Ishikawa (cell line): ENCODE results near the gene TOPAZ1.

Experiments
- CEBPB ChIP-seq: IDR thresholded peaks from 2 replicates; pipeline ENCODE4 v1.6.1; 2012
- CREB1 ChIP-seq: IDR thresholded peaks from 2 replicates; pipeline ENCODE4 v1.6.1; 2012; ENCODE audit warnings: low read depth
- EGR1 ChIP-seq: IDR thresholded peaks from 2 replicates; pipeline ENCODE4 v1.6.1; 2012
- EP300 ChIP-seq: IDR thresholded peaks from 2 replicates; pipeline ENCODE4 v1.6.1; 2012; ENCODE audit warnings: borderline replicate concordance
- FOXM1 ChIP-seq: IDR thresholded peaks from 2 replicates; pipeline ENCODE4 v1.6.1; 2012; ENCODE audit warnings: low read depth, borderline replicate concordance
- MAX ChIP-seq: IDR thresholded peaks from 2 replicates; pipeline ENCODE4 v1.6.1; 2012
- NFIC ChIP-seq: IDR thresholded peaks from 2 replicates; pipeline ENCODE4 v1.6.1; 2012
- RAD21 ChIP-seq: IDR thresholded peaks from 2 replicates; pipeline ENCODE4 v1.6.1; 2012; ENCODE audit warnings: low read depth
- REST ChIP-seq: IDR thresholded peaks from 2 replicates; pipeline ENCODE4 v1.6.1; 2012; ENCODE audit warnings: low read depth, mild to moderate bottlenecking
- TAF1 ChIP-seq: IDR thresholded peaks from 2 replicates; pipeline ENCODE4 v1.6.1; 2012; ENCODE audit warnings: low read depth, mild to moderate bottlenecking
- TCF12 ChIP-seq: IDR thresholded peaks from 2 replicates; pipeline ENCODE4 v1.6.1; 2012; ENCODE audit warnings: low read depth
- TEAD4 ChIP-seq: IDR thresholded peaks from 2 replicates; pipeline ENCODE4 v1.6.1; 2012
- USF1 ChIP-seq: IDR thresholded peaks from 2 replicates; pipeline ENCODE4 v1.6.1; 2012
- YY1 ChIP-seq: IDR thresholded peaks from 2 replicates; pipeline ENCODE4 v1.6.1; 2012; ENCODE audit warnings: low read depth

GRCh38 chr3:44234648-44235268, 6.9 kb upstream of the TOPAZ1 start:
- no peak for TF ChIP-seq TAF1
- TF ChIP-seq YY1, result no peak
- TF ChIP-seq REST, result no peak
- no peak for TF ChIP-seq RAD21
- TF ChIP-seq MAX, result no peak
- TF ChIP-seq CREB1, result no peak
- no peak for TF ChIP-seq NFIC
- TF ChIP-seq CEBPB, result no peak
- TF ChIP-seq FOXM1, result no peak
- no peak for TF ChIP-seq EP300
- TF ChIP-seq EGR1, result no peak
- no peak for TF ChIP-seq TEAD4
- TF ChIP-seq TCF12, result no peak
- no peak for TF ChIP-seq USF1
